Neural cell (in vitro differentiated cells): ENCODE results near the gene TNFRSF8.

Source experiments
- CTCF ChIP-seq: fragments of 450-650 bp; IDR thresholded peaks from 2 replicates; pipeline ENCODE4 v1.5.1; 2014; ENCODE audit warnings: antibody characterized with exemption, mild to moderate bottlenecking, moderate library complexity; ENCODE audit not compliant: poor library complexity, severe bottlenecking
- EZH2 ChIP-seq: fragments of 200-600, 300-800 bp; shearing (Covaris generic), sonication (generic); IDR thresholded peaks from 2 replicates; pipeline ENCODE4 v1.6.1; 2014; ENCODE audit warnings: antibody characterized with exemption, low read length, borderline replicate concordance, mild to moderate bottlenecking; ENCODE audit not compliant: insufficient read depth, poor library complexity, severe bottlenecking
- MXI1 ChIP-seq: fragments of 450-650 bp; conservative IDR thresholded peaks from 2 replicates; pipeline ENCODE4 v1.6.1; 2014; ENCODE audit warnings: antibody characterized with exemption, mild to moderate bottlenecking; ENCODE audit not compliant: poor library complexity, severe bottlenecking
- POLR2AphosphoS5 ChIP-seq: IDR thresholded peaks from 2 replicates; pipeline ENCODE4 v1.6.1; 2012
- SMC3 ChIP-seq: fragments of 450-650 bp; conservative IDR thresholded peaks from 2 replicates; pipeline ENCODE4 v1.6.1; 2014; ENCODE audit warnings: antibody characterized with exemption, mild to moderate bottlenecking, moderate library complexity; ENCODE audit not compliant: poor library complexity

GRCh38 chr1:12052008-12052573 lies 11.0 kb upstream of the TNFRSF8 start:
- no peak for TF ChIP-seq EZH2
- TF ChIP-seq SMC3: no peak
- TF ChIP-seq CTCF: no peak
- no peak for TF ChIP-seq POLR2AphosphoS5
- TF ChIP-seq MXI1: no peak
